Retinal pigment epithelial cell (primary cell): ENCODE data around the gene AQP12B.

ENCODE experiments used
- DNase-seq: peaks from one replicate; pipeline ENCODE4 v3.0.0-alpha.2; 2010; ENCODE audit warnings: low read depth
- H3K4me3 ChIP-seq: 2 replicates; pipeline ENCODE4 v1.5.1; 2011; ENCODE audit warnings: mild to moderate bottlenecking, low read length, control low read depth, moderate library complexity
- CTCF ChIP-seq: conservative IDR thresholded peaks from 2 replicates; pipeline ENCODE4 v1.5.1; 2011; ENCODE audit warnings: low read depth, low read length, control low read depth, inconsistent platforms

AQP12B gene

GRCh38 chr2:240646900-240647502 lies 35.7 kb downstream of the AQP12B start:
- no peak for DNase-seq
- no peak for TF ChIP-seq CTCF
- no peak overlapping the region for H3K4me3 ChIP-seq

- no peak for DNase-seq
- no peak overlapping the region for H3K4me3 ChIP-seq
- no peak for TF ChIP-seq CTCF
These were observed 36.3 kb downstream of the AQP12B start for GRCh38 chr2:240646176-240646899.

DNA sequence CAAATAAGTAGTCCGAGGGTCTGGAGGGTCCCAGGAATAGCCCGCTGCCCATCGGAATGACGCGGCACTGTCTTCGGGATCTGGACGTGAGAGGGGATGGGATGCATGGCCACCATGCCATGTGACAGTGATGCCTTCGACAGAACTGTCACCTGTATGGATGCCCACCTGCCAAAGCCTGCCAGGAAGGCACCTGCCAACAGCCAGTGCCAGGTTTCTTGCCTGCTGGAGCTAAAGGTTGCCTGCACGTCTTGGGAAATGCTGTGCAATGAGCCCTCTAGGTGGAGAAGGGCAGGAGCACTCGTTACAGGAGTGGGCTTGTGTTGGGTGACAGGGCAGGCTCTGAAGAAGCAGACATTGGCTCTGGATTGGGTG lies 36.9 kb downstream of the AQP12B start:
- no peak overlapping the region for H3K4me3 ChIP-seq
- no peak for DNase-seq
- TF ChIP-seq CTCF: no peak

DNA sequence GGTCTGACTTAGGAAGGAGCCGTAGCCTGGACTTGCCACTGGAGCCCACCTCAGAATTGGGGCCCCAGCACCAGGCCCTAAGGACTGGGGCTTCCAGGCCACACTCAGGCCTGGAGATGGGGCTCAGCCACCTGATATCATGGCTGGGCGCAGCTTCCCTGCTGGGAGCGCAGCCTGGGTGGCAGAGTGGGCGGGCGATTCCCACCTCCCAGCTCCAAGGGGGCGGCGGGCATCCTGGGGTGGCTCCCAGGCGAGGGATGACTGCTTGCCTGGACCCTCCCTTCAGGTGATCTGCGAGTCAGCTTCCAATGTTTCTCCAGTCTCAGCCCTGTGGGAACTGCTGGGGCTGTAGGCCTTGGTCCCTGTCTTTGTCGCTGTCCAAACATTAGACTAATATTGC lies 37.3 kb downstream of the AQP12B start:
- DNase-seq: no peak
- TF ChIP-seq CTCF: no peak
- H3K4me3 ChIP-seq: no peak overlapping the region

DNA sequence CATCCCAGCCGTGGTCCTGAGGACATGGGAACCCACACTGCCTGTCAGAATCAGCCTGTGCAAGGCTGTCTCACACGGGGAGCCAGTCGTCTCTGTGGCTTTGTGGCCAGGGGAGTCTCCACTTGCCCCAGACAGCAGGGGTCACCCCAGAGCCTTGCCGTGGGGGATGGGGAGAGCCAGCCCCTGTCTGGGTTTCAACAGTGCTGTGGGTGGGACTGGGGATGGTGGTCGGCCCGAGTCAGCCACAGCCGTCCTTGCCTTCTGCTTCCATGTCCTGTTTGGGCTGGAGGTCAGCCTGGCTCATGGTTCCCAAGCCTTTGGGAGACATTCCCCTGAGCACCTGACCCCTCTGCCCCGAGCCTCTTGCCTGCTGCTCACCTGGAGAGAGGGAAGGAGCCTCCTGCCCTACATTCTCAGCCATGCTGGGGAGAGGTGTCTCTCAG lies 37.8 kb downstream of the AQP12B start:
- no peak overlapping the region for H3K4me3 ChIP-seq
- no peak for DNase-seq
- TF ChIP-seq CTCF: no peak

DNA sequence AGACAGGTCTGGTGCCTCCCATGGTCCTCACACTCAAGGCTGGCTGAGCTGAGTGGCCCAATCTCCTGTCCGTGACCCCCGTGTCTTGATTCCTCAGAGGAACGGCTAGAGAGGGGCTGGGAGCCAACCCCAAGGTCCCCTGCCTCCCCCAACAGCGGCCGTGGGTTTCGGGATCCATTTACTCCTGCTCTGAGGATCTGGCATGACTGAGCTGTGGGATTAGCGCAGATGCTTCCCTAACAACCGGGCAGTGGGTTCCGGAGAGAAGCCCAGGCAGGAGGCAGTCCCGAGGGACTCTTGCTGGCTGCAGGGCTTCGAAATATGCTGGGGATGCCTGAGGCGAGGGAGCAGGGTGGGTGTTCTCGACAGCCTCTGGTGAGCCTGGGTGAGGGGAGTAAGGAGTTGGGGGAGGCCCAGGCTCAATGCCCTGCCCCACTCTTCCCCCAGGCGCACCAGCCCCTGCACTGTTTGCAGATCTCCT lies 38.5 kb downstream of the AQP12B start:
- H3K4me3 ChIP-seq: no peak overlapping the region
- DNase-seq: no peak
- TF ChIP-seq CTCF: no peak

- H3K4me3 ChIP-seq: no peak overlapping the region
- DNase-seq: no peak
- no peak for TF ChIP-seq CTCF
These were observed 38.9 kb downstream of the AQP12B start for GRCh38 chr2:240643811-240644150.
